GM19395 (cell line): Measurements from ENCODE around the gene ATF7.
"Not testable (repeated sequence)": the region's sequence is repeated elsewhere in the genome, so short reads cannot be mapped to it uniquely, and the experiment has no call there.

Experiments
- ATAC-seq: cut with Tn5 transposase; IDR thresholded peaks from one replicate; pipeline ENCODE4 v1.9.1; 2021; ENCODE audit warnings: mild to moderate bottlenecking, moderate library complexity; ENCODE audit not compliant: unreplicated experiment

Gene ATF7

DNA sequence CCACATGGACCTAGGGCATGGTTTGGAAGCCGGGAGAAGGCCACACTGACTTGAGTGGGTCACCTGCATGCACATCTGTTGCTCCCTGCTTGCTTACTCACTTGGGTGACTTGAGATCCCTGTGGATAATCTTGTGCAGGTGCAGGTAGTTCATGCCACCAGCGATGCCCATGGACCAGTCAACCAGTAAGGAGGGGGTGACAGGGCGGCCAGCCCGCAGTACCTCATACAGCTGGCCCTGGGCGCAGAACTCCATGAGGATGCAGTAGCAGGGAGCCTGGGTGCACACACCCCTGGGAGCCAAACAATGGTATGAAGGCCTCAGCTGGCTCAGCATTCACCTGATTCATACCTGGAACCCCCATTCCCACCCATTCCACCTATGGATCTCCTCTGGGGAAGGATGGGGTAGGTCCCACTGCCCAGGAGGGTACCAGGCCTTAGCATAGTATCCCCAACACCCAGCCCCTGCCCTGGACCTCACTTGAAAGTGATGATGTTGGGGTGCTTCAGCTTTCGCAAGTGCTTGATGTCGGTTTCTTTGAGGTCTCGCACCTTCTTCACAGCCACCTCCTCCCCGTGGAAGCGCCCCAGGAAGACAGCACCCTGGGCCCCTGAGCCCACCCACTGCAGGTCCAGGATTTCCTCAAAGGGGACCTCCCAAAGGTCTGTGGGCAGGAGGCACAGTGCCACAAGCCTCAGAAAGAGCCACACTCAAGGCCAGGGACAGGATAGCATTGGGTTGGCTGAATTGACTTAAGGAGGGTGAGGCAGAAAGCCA lies 140.0 kb downstream of the ATF7 start:
- ATAC-seq: no peak

DNA sequence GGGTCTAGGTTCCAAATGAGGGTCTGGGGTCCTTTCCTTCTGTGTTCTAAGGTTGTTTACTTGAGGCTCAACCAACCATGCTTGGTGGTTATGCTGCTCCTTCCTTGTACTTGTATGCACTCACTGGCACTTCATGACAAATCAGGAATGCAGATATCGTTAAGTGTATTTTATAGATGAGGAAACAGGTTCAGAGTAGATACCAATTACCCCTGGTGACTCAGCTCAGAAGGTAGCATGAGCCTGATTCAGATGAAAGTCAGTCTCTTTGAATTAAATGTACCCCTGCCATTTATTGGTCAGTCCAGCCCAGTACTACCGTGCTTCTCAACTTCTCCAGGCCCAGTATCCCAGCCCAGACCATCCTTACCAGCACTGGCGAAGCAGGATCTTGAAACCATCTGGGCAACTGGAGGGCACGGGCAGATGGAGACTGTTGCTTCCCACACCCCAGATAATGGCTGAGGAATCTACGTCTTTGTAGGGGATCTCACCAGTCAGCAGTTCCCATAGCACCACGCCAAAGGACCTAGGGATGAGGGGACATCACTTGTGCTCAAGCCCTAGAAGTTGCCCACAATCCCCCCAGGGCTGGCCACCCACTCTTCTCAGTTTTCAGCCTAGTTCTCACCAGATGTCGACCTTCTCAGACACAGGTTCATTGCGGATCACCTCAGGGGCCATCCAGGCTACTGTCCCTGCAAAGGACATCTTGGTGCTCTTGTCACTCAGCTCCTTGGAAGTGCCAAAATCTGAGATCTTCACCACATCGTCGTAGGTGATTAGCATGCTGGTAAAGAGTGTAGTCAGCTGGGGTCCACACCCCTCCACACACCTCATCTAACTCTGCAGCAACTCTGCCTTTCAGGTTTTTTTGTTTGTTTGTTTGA lies 141.3 kb downstream of the ATF7 start:
- ATAC-seq: no peak

GRCh38 chr12:53483979-53484377 lies 142.2 kb downstream of the ATF7 start:
- ATAC-seq: no peak

DNA sequence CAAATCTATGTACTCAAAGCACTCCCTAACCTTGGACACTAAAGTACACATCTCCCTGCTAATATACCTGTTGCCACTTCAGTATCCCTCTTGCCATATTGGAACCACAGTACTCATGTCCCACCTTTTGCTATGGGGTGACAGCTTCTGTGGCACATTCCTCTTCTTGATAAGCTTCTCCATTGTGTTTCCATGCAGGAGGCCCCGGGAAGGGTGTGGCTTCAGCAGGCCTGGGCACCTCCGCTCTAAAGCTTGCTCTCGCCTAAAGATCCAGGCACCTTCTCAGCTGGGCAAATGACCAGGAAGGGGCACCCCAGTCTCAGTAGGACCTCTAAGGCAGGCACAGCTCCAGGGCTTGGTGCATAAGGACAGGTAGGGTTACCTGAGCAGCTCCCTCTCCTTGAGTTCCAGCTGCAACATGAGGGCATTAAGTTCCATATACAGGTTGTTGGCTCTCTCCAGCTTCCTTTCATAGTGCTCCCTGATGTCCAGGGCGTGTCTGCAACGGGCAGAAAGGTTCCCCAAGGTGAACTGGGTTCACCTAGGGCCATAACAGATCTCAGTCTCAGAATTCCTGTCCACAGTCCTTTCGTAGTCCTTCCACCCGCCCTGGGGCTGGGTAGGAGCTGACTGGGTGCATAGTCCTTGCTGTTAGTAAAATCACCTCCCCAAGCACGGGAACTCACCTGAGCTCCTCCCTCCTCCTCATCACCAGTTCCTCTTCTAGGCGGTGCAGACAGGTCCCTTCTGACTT lies 142.8 kb downstream of the ATF7 start:
- ATAC-seq: no peak

- ATAC-seq: no peak
Observed at GRCh38 chr12:53482626-53483168, 143.5 kb downstream of the ATF7 start.

- ATAC-seq: no peak
Observed at GRCh38 chr12:53481939-53482586, 144.1 kb downstream of the ATF7 start.

- ATAC-seq: not testable (repeated sequence)
Observed at GRCh38 chr12:53481458-53481857, 144.7 kb downstream of the ATF7 start.

DNA sequence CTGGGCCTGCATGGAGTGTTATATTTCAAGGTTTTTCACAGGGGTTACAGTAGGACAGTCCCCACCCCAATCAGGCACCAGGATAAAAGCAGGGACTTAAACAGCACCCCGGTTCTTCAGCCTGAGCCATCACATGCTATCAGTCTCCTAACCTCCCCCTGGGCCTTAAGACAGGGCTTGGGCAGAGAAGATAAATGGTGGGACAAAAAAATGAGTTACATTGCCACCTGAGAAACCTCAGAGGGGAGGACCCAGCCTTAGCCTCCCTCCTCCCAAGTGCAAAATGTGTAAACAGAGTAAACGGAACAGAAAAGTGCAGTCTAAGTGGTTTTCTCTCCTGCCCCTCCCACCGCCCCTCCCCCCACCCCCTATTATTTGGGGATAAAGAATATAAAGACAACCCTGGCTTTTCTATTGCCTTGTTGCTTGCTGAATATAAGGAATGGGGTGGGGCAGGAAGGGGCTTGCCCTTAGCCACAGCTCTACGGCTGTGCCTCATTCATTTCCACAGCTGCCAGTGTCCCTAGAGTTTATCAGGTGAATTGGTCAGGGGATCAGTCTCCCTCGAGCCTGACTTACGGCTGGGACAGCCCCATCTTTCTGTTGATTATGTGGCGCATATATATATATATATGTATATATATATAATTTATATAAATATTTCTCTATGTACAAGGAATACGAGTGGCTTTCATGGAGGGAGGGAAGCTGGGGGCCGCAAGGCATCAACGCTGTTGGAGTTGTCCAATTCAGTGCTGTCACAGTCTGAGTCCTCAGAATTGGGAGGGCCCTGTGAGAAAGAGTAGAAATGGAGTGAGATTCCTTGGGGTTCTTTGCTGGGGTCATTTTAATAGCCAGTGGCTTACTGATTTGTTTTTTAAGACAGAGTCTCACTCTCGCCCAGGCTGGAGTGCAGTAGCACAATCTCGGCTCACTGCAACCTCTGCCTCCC lies 145.4 kb downstream of the ATF7 start:
- ATAC-seq: no peak

DNA sequence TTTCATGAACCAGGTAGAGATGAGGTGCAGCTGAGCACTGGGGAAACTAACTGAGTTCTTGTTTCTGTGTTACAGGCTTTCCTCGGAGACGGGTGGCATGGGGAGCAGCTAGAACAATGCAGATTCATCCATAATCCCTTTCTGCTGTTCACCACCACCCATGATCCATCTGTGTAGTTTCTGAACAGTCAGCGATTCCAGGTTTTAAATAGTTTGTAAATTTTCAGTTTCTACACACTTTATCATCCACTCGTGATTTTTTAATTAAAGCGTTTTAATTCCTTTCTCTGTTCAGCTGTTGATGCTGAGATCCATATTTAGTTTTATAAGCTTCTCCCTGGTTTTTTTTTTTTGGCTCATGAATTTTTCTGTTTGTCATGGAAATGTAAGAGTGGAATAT lies 146.9 kb downstream of the ATF7 start:
- no peak for ATAC-seq

DNA sequence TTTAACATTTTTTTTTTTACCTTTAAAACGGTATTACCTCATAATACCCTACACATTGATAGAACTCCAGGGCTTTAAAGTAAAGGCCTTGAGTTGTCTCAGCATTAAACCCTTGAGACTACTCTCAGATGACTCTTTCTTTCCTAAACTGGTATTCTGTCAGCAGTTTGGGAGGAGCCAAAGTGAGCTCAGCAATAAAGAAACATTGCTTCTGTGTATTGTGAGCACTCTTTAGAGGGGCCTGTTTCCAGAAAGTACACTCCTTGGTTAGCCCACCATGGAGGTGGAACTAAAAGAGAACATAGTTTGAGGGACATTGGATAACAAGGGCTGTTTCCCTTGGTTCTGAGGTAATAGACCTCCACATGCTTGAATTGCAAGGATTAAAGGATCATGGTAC lies 147.3 kb downstream of the ATF7 start:
- no peak for ATAC-seq

DNA sequence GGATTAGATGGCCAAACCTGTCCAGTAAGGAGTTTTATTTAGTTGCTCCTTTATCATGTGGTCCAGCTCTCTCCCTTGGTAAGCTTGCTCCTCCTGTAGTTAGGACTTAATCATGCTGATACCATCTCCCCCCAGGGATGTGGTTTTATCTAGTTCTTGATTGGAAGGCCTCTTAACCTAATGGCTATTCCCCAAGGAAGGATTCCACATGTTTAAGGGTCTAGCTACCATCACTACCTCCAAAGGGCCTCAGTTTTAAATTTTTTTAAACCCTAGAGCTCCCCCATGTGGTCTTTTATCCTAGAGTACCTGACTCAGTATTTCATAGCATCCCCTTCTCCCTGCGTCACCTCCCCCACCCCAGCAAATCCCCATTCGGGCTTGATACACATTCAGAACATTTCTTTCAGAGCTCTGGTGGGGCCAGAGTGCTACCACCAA lies 149.4 kb downstream of the ATF7 start:
- ATAC-seq: no peak

DNA sequence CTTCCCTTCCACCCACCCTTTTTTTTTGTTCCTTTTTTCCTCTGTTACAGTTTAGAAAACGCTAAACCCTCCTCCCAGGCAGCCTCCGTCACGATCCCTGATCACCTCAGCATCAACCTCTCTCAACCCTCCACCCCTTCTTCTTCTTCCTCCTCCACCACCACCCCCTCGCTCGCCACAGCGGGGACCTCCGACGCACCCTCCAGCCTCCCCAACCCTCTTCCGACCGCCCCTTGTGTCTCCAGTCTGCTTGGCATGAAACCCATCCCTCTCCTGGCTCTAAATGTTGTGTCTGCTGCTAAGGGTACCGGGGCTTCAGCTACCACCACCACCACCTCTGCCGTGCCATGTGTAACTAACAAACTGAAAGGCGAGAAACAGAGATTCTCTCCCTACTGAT lies 151.4 kb downstream of the ATF7 start:
- ATAC-seq: no peak

DNA sequence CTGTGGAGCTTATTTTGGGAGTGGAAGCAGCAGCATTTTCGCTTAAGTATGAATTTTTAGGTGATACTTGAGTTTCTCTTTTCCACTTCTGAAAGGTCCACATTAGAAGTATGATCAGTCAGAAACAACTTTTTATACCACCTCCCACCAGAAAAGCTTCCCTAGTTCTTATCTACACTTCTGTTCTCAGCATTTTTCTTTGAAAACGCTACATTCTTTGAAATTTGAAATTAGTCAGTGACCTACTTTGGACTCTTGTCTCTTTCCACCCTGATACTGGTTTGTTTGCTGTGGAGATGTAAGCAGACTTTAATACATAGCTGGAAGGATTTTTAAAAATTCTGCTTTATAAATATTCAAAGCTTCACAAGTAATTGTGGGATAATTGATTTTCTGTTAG lies 152.1 kb downstream of the ATF7 start:
- no peak for ATAC-seq

DNA sequence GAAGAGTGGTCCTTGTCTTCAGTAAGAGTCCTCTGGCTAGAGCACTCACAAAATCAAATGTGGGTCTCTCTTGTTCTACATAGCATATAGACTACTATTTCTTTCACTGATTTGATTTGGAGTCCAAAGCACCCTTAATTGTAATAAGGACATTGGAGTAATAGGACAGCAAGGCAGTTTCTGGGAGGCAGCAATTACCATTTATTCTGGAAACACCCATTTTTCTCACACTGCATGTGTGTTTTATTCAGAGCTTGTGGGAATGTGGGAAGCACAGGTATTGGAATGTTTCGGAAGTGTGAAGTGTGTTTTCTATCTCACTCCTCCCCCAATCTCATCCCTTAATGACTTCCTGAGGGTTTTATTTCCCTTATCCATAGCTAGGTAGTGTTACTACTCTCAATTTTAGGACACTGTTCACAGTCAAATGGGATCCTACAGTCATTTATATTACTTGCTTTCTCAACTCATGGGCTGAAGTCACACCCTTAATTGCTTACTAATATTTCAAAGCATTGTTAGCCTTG lies 154.1 kb downstream of the ATF7 start:
- no peak for ATAC-seq

GRCh38 chr12:53468282-53468681 lies 157.9 kb downstream of the ATF7 start:
- no peak for ATAC-seq

DNA sequence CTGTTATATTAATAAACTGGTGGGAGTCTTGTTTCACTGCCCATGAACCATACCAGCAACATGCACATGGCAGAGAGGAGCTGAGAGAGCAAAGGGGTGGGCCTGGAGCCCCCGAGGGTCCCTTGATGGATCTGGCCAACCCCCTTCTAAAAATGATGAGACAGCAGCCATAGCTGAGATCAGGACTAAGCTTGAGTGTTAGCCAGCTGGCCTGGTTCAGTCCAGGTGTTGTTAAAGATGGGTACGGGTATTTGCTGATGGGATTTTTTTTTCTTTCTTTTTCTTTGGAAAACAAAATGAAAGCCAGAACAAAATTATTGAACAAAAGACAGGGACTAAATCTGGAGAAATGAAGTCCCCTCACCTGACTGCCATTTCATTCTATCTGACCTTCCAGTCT lies 158.3 kb downstream of the ATF7 start:
- no peak for ATAC-seq

GRCh38 chr12:53467082-53467481 lies 159.1 kb downstream of the ATF7 start:
- ATAC-seq: no peak

GRCh38 chr12:53466640-53467039 lies 159.5 kb downstream of the ATF7 start:
- no peak for ATAC-seq

- no peak for ATAC-seq
Observed at GRCh38 chr12:53465679-53466078, 160.5 kb downstream of the ATF7 start.
